HG03097 (cell line): ENCODE data around the gene TICAM2.
"Not testable (repeated sequence)": the region's sequence is repeated elsewhere in the genome, so short reads cannot be mapped to it uniquely, and the experiment has no call there.

Experiments
- ATAC-seq: cut with Tn5 transposase; IDR thresholded peaks from one replicate; pipeline ENCODE4 v1.9.1; 2021; ENCODE audit not compliant: unreplicated experiment, low FRiP score

TICAM2 gene, protein sequence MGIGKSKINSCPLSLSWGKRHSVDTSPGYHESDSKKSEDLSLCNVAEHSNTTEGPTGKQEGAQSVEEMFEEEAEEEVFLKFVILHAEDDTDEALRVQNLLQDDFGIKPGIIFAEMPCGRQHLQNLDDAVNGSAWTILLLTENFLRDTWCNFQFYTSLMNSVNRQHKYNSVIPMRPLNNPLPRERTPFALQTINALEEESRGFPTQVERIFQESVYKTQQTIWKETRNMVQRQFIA

DNA sequence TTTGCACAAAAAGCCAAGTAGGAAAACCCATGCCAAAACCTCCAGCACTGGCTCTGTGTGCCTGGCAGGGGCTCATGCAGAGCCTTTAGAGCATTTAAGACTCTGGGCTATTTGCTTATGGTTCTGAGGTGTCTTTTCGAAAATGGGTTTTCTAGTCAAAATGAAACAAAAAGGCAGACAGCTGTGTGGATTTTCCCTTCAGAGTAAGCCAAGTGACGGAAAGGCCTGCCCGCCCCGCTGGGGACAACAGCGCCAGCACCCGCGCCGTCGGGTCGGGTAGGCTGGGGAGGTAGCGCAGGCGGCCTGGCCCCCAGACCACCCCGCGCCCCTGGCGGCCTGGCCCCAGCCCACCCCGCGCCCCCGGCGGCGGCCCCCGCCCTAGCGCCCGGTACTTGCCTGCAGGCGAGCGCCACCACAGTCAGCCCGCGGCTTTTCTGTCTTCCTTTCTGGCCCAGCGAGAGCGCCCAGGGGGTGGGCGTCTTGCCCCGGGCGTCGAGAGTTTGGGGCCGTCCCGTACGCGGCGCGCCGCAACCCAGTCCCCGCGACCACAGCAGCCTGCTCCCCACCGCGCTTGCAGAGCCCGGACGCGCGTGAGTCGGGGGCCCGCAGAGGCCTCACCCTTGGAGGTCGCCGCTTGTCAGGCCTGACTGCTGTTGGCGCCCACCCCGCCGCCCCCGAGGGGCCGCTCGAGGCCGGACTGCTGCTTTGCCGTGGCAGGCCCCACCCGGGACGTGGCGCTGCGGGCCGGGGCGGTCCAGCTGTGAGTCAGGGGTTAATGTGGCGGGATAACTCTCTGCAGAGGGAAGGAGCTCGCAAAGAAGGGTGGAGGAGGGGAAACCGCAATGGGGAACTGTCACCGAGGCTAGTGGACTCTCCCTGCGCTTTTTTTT, at the start of gene TICAM2:
Gene TICAM2, minus strand, starts transcription at position 779 of the 890 bp plus-strand sequence. CDS start 21,223 bp downstream, outside the sequence.
- peak; percentile 81 for ATAC-seq

DNA sequence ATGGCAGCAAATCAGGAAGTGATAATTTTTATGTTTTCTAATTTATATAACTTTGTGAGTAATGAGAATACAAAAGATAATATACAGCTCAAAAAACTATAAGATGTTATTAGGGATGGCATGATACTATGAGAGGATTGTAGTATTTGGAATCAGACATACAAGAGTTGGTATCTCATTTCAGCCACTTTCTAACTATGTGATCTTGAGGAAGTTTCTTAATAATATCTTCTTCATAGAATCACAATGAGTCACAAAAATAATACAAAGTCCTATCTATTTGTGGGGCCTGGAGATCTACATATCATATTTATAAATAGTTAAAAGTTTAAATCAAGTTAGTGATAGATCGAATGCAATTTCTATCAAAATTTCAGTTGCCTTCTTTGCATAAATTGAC, 47.3 kb upstream of the TICAM2 start:
- no peak for ATAC-seq

DNA sequence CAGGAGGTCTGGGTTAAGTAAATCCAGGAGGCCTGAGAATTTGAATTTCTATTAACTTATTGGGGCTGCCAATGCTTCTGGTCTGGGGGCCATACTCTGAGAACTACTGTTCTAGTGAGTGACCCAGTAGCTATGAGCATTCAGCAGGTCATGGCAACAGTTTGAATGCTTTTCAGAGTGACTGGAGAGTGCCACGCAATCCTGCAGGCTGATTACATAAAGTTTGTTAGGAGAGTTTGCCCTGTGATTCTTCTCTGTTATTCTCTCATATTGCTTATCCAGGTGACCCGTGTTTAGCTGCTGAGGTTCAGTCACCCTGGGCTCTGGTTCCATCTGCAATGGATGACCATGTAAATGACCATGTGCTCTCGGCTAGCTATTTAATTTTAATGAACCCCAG, 45.8 kb upstream of the TICAM2 start:
- ATAC-seq = no peak

DNA sequence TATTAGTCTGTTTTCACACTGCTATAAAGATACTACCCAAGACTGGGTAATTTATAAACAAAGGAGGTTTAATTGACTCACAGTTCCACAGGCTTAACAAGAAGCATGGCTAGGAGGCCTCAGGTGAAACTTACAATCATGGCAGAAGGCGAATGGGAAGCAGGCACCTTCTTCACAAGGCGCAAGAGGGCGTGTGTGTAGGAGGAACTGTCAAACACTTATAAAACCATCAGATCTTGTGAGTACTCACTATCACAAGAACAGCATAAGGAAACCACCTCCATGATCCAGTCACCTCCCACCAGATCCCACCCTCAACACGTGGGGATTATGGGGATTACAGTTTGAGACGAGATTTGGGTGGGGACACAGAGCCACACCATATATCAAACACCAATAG, 43.1 kb upstream of the TICAM2 start:
- ATAC-seq = not testable (repeated sequence)

DNA sequence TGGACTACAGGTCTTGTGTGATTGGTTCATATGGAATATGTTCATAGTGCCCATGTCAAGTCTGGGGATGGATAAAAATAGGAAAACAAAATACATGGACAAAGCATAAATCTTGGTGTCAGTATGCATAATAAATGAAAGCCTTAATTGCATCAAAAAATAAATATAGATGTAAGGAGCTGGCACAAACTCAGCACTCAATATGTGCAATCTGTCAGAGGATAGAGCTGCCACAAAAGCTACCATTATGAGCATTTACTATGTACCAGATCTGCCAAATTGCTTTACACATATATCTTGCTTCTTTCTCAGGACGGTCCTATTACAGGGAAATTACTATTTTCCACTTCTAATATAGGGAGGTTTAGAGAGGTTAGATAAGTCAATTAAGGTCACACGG, 41.8 kb upstream of the TICAM2 start:
- no peak for ATAC-seq

DNA sequence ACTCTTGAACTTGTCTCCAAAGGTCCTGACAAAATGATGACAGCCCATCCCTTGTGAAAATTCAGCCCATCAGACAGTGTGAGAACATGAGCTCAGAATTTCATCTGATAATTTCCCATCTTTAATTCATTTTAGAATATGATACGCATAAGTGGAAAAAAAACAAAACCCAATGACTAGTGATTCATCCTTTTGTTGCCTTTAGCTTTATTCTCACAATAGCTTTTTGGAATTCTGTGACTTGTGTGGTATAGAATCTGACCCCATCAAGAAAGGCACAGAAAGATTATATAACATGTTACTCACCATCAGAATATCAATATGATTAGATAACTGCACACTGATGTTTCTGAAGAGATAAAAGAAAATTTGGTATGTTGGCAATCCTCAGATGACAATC, 39.7 kb upstream of the TICAM2 start:
- no peak for ATAC-seq

DNA sequence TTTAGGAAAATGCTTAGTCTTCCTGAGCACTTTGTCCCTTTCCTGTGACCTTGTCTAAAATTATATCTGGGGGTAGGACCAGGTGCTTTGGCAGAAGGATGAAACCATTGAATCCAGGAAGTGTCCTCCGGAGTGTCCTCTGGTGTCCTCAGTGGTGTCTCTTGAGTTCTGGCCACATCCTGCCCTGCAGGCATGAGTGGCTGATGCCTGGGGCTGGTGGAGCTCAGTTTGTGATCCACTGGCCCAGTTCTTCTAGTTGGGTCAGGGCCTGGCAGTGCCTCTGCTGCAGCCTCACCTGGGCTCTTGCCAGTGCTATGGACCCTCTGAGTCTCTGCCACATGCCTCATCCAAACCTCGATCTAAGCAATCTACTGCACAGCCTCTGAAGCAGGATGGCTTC, 38.0 kb upstream of the TICAM2 start:
- no peak for ATAC-seq

DNA sequence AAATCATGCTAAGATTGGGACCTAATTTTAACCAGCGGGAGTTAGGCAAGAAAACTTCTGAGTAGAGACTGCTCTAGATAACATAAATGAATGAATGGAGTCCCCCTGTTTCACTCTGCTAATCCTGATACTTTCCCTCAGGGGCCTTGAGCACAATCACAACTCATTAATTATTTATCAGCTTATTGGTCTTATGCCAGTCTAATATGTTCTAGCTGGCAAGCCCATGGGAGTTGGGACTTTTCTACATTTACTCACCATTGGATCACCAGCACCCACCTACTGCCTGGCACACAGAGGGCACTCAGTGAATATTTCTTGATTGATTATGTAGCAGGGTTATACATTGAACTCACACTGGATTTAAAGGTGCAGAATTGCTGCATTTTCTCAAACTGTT, 37.1 kb upstream of the TICAM2 start:
- ATAC-seq = no peak

DNA sequence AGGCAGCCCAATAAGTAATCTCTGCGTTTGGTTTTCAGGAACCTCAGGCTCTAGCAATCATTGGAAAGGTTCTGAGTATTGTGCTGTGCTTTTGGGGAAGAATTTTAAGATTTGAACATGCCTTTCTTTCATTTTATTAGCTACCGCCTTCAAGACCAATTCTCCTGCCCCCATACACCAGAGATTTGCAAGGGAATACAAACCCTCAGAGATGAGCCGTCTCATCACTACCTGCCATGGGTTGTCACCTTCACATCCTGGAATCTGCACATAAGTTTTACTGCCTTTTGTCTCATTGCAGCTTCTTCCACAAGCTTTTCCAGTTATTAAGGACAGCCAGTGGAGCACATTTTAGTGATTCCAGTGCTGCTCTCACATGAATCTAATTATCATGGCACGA, 35.2 kb upstream of the TICAM2 start:
- no peak for ATAC-seq

DNA sequence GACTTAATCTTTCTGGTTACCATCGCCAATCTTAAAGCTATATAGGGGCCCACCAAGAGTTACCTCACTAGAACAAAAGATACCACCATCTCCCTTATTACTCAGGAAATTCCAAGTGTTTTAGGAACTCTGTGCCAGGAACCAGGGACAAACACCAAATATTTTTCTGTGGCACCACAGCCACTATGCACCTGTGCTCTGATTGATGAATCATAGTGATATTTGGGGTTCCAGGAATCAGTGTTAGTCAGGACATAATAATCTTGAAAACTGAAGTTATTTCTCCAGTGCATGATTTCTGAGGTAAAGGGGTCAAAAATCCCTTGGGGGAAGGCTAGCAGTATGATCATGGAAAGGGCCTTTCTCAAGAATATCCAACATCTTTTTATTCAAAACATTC, 33.7 kb upstream of the TICAM2 start:
- ATAC-seq = no peak

DNA sequence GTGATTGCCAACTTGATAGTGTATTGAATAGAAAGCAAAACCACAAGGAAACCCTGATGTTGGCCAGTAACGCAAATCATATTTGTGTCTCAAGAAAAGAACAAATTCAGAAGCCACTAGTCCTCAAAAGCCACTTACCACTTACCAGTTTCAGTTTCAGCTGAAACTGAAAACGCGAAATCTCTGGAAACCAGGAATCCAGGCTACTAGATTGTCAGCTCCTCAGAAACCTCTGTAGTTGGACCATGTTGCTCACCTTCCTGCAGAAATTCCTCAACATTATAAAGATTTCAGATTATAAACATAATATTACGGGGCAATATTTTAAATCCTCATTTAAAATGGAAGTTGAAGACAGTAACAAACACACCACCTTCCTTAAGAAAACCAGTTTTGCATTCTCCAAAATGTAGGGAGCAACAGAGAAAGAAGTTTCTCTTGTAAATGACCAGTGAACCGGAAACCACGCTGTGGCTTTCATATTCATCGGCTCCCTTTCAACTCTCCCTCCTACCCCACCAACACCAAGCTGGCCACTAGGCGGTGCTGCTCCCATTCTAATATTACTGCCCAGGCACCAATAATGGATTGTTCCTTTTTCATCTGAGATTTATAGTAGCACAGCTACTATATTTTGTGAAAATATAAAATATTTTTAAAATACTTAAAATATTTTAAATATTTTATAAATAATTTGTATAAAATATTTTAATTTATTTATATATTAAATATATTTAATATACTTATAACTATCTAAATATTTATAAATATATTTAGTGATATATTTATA, 32.3 kb upstream of the TICAM2 start:
- ATAC-seq = peak; percentile 59

DNA sequence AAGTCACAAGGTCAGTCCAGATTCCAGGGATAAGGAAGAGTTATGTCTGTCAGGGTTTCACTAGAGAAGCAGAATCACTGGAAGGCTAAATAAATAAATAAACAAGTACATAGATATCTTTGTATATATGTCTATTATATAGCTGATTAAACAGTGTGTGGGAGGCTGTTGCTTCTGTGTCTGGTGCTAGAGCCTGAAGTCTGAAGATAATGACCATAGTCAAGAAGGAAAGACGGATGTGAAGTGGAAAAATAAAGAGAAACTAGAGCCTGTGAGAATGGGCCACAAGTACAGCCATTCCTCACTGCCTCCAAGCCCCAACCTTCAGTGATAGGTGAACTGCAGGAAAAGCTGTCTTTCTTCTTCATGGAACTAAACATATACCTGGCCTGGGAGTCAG, 27.6 kb upstream of the TICAM2 start:
- ATAC-seq = no peak

DNA sequence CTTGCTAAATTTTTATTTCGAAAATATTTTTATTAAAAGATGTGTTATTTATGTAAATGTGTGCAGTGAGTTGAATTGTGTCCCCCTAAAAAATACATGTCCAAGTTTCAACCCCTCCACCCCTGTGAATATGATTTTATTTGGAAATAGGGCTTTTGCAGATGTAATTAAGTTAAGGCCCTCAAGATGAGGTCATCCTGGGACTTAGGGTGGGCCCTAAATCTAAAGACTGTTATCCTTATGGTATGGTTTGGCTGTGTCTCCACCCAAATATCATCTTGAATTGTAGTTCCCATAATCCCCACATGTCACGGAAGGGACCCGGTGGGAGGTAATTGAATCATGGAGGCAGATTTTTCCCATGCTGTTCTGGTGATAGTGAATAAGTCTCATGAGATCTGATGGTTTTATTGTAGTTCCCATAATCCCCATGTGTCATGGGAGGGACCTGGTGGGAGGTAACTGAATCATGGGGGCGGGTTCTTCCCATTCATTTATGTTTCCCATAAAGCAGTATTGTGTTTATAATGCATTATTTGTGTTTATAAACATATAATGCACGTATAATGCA, 25.1 kb upstream of the TICAM2 start:
- ATAC-seq = no peak

DNA sequence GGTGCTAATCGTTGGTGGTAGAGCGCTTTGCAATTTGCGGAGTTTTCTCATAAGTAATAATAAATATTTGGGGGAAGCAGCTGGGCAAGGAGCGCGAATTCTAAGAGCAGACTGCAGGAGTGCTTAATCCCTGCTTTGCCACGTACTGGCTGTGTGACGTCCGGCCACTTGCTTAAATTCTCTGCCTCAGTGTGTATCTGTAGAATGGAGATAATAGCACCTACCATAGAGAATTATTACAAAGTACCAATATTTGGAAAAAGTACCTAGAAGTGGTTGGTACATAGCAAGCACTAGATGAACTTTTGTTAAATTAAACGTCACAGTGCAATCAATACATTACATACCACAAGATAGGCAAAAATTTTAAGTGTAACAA, 24.2 kb upstream of the TICAM2 start:
- ATAC-seq = peak; percentile 17

DNA sequence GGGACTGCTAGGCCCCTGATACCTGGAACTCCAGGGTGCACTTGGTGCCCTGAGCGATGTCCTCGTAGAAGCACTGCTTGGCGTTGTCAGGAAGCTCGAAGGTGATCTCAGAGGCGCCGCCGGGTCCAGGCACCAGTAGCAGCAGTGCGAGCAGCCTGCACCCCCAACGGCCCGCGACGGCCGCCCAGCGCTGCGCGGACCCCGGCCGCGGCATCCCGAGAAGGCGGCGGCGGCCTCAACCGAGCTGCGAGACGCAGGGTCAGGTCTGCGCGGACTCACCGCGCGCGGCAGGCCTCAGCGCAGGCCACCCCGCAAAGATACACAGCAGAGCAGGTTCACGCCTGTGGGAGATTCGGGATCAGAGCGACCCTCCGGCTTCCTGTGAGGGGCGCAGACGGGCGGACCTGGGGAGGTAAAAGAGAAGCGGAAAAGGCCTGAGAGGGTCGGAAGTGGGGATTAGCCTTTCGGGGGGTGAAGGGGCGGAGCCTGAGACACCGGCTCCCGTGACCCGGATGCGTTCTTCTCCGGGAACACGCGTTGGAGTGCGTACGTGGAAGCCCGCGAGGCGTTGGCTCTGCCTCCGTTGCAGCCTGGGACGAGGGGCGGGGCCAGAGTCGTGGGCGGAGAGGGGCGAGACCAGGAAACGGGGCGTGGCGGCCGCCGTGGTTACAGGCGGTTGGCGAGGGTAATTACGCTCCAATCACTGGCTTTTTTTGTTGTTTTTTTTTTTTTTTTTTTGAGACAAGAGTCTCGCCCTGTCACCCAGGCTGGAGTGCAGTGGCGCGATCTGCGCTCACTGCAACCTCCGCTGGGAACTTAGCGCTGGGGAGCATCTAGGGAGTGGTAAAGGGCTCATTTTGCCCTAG, 23.5 kb upstream of the TICAM2 start, which contains the start of gene TMED7:
Gene TMED7, minus strand, starts transcription at position 458 of the 866 bp plus-strand sequence. Its CDS starts 244 bp downstream, at position 214.
- peak; percentile 91 for ATAC-seq

DNA sequence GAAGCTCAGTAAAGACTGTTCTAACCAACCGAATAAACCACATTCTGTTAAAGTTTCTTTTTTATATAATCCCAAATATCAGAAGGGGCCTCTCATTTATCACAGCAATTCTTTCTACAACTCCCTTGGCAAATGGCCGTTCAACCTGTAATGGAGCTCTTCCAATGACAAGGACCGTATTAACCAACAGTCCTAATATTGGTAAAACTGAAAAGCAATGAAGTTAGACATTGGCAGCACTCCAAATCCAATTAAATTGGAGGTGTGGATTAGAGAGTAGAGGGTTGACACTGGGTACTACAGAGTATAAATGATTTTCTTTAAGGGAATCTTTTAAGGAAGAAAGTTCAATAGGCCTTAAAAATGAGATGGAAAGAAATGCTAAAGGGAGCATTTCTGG, 22.7 kb upstream of the TICAM2 start:
- no peak for ATAC-seq

DNA sequence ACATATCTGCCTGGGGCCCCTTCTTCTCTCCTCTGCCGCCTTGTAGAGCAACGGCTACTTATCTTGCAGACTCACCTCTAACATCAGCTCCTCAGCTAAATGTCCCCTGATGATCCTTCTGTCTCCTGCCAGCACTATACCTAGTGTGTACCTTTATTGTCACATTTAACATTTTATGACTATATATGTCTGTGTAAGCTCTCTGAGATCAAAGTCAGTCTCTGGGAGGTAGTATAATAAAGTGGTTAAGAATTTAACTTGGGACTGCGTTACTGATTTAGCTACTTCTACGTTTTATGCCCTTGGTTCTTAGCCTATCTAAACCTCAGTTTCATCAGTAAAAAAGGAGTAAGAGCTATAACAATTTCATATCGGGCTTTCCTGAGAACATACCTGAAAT, 21.4 kb upstream of the TICAM2 start:
- no peak for ATAC-seq

DNA sequence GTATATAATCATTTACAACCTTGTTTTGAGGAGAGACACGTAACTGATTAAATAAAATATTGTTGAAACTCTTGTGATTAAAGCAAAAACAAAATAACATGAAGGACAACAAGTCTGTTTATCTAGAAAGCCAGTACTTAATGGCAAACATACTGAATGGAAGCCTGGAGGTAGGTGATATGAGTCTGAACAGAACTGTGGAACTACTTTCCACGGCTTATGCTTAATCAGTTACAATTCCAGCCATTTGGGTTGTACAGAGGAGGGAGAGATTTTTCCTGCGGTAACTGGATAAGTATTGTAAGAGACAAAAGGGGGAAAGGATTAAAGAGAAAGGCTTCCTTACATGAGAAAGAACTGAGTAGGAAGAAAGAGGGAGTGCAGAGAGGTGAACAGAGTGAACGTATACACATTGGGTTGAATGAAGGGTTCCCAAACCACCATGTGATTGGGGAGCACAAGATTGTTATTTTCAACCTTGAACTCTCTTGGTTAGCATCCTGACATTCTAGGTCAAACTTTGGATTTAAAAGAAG, 19.2 kb upstream of the TICAM2 start:
- ATAC-seq = no peak

DNA sequence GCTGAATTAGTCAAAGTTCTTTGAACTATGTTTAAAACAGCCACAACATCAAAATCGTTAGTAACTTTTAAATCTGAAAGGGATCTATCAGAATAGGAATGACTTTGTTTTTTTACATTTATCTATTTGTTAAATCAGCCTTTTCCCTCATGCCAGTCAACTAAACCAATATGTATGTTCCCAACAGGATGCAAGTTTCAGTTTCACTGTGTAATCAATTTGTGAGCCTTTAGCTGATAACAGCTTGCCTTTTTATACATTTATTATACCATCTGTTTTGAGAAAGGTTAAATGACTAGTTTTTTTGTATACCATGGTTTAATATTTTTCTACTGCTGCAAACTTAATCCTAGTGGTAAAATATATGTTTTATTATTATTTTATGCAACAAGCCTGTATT, 14.6 kb upstream of the TICAM2 start:
- ATAC-seq = no peak

DNA sequence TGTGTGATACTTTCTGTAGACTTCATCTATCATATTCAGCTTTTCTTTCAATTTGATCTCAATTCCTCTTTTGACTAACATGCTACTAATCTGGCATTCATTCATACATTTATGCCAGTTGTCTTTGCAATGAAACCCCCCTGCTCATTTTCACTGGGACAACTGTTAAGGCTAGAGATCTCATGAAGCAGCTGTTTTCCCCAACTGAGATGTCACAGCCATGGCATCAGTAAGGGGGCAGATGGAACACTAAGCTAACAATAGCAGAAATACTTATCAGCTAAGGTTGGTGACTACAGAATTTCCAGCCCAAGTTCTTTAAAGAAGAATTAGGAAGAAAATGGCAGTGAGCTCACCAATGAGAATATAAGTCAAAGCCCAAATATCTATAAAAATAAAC, 14.2 kb upstream of the TICAM2 start:
- ATAC-seq = no peak
